Chondrocyte (in vitro differentiated cells): Measurements from ENCODE around the gene AMFR. TPM values are rescaled to one million over a fixed set of nuclear protein-coding genes. Genes with fewer than 3 reads are reported as not detected.

Experiments used
- DNase-seq: peaks from one replicate; pipeline ENCODE4 v3.0.0; 2021; ENCODE audit warnings: mixed read lengths, low spot score
- H3K27ac Mint-ChIP-seq: one replicate; pipeline ENCODE4 v1.8.0; 2021; ENCODE audit warnings: mild to moderate bottlenecking, moderate library complexity, mixed read lengths; ENCODE audit not compliant: unreplicated experiment
- H3K27me3 Mint-ChIP-seq: 2 replicates; pipeline ENCODE4 v1.8.0; 2021; ENCODE audit warnings: low read depth, mixed read lengths
- H3K36me3 Mint-ChIP-seq: 2 replicates; pipeline ENCODE4 v1.8.0; 2021; ENCODE audit warnings: low read depth, mixed read lengths
- H3K4me1 Mint-ChIP-seq: 2 replicates; pipeline ENCODE4 v1.8.0; 2021; ENCODE audit warnings: low read depth, mild to moderate bottlenecking, mixed read lengths
- H3K4me3 Mint-ChIP-seq: one replicate; pipeline ENCODE4 v1.8.0; 2021; ENCODE audit warnings: mild to moderate bottlenecking, moderate library complexity, mixed read lengths; ENCODE audit not compliant: unreplicated experiment
- H3K9me3 Mint-ChIP-seq: 2 replicates; pipeline ENCODE4 v1.8.0; 2021; ENCODE audit warnings: low read depth, mixed read lengths
- CTCF ChIP-seq: fragments of 200-600 bp; sonication (generic); IDR thresholded peaks from 2 replicates; pipeline ENCODE4 v1.5.0; 2021; ENCODE audit warnings: antibody characterized with exemption, mild to moderate bottlenecking, moderate library complexity
- total RNA-seq: library from RNA; stranded (reverse); gene quantifications from 3 replicates; pipeline ENCODE4 v1.2.1, GENCODE V29; 2021

Gene AMFR
- total RNA-seq, 1 donor from 2014 or later: 104 TPM

- TF ChIP-seq CTCF: no peak
- Mint-ChIP-seq H3K27me3 (no peaks in the 10 kb centered on the region), H3K4me1 (peaks cover 24% of the 10 kb centered on the region), H3K27ac (no peak overlapping the region), H3K36me3 (peaks cover 2% of the 10 kb centered on the region), H3K4me3 (no peak overlapping the region), H3K9me3 (no peaks in the 10 kb centered on the region)
- no peak for DNase-seq
Measured at GRCh38 chr16:56414366-56414765, 11.0 kb downstream of the AMFR start.

GRCh38 chr16:56413381-56413780 is 12.0 kb downstream of the AMFR start:
- no peak overlapping the region for H3K27ac Mint-ChIP-seq
- H3K9me3 Mint-ChIP-seq: no peaks in the 10 kb centered on the region
- peaks cover 7% of the 10 kb centered on the region for H3K36me3 Mint-ChIP-seq
- DNase-seq: no peak
- H3K4me1 Mint-ChIP-seq: peaks cover 21% of the 10 kb centered on the region
- no peaks in the 10 kb centered on the region for H3K27me3 Mint-ChIP-seq
- TF ChIP-seq CTCF: no peak
- H3K4me3 Mint-ChIP-seq: no peak overlapping the region

GRCh38 chr16:56411624-56412023 is 13.7 kb downstream of the AMFR start:
- Mint-ChIP-seq H3K9me3 (no peaks in the 10 kb centered on the region), H3K4me3 (no peak overlapping the region), H3K27me3 (no peaks in the 10 kb centered on the region), H3K27ac (no peak overlapping the region), H3K4me1 (peaks cover 21% of the 10 kb centered on the region), H3K36me3 (peaks cover 12% of the 10 kb centered on the region)
- no peak for DNase-seq
- TF ChIP-seq CTCF: no peak

- Mint-ChIP-seq H3K4me3 (no peak overlapping the region), H3K27ac (no peak overlapping the region), H3K27me3 (no peaks in the 10 kb centered on the region), H3K4me1 (peaks cover 21% of the 10 kb centered on the region), H3K36me3 (peaks cover 12% of the 10 kb centered on the region), H3K9me3 (no peaks in the 10 kb centered on the region)
- TF ChIP-seq CTCF: no peak
- no peak for DNase-seq
Measured at GRCh38 chr16:56411123-56411522, 14.2 kb downstream of the AMFR start.

GRCh38 chr16:56409195-56409594 is 16.1 kb downstream of the AMFR start:
- peaks cover 14% of the 10 kb centered on the region for H3K36me3 Mint-ChIP-seq
- no peaks in the 10 kb centered on the region for H3K27me3 Mint-ChIP-seq
- H3K9me3 Mint-ChIP-seq: no peaks in the 10 kb centered on the region
- H3K4me3 Mint-ChIP-seq: no peak overlapping the region
- TF ChIP-seq CTCF: no peak
- no peak overlapping the region for H3K27ac Mint-ChIP-seq
- H3K4me1 Mint-ChIP-seq: peaks cover 9% of the 10 kb centered on the region
- DNase-seq: no peak
